Fibroblast of lung (primary cell): Measurements from ENCODE around the gene TRMT44. TPM values are rescaled to one million over a fixed set of nuclear protein-coding genes. Genes with fewer than 3 reads are reported as not detected.

Experiments
- DNase-seq, 2 donors: peaks; one replicate each; pipeline versions ENCODE4 v3.0.0 to v3.0.0-alpha.2; 2010; ENCODE audit warnings: low read depth in 2 of 2
- H2AFZ ChIP-seq: 2 replicates; pipeline ENCODE4 v1.5.1; 2012; ENCODE audit warnings: low read length, control low read depth, inconsistent platforms
- H3K27ac ChIP-seq: 2 replicates; pipeline ENCODE4 v1.5.1; 2011; ENCODE audit warnings: low read length, control low read depth; ENCODE audit not compliant: insufficient read depth
- H3K27me3 ChIP-seq: 2 replicates; pipeline ENCODE4 v1.5.1; 2011; ENCODE audit warnings: mild to moderate bottlenecking, low read length; ENCODE audit not compliant: control insufficient read depth, insufficient read depth
- H3K36me3 ChIP-seq: 2 replicates; pipeline ENCODE4 v1.5.1; 2011; ENCODE audit warnings: low read length; ENCODE audit not compliant: control insufficient read depth, insufficient read depth
- H3K4me1 ChIP-seq: 2 replicates; pipeline ENCODE4 v1.5.1; 2011; ENCODE audit warnings: low read length; ENCODE audit not compliant: control insufficient read depth, insufficient read depth; ENCODE audit errors: extremely low read depth
- H3K4me2 ChIP-seq: 2 replicates; pipeline ENCODE4 v1.5.1; 2011; ENCODE audit warnings: low read length, control low read depth; ENCODE audit not compliant: insufficient read depth; ENCODE audit errors: extremely low read depth
- H3K4me3 ChIP-seq, 4 experiments: fragments of 200-600 bp in 1 of 4; sonication (generic) in 1 of 4; replicated peaks in 1 of 4; 2 replicates each; pipeline ENCODE4 v1.5.1; 2011 to 2016; ENCODE audit warnings: low read length in 4 of 4, low read depth in 3 of 4, mild to moderate bottlenecking in 3 of 4, control low read depth in 2 of 4, inconsistent platforms in 1 of 4, mixed read lengths in 1 of 4; ENCODE audit not compliant: insufficient read depth in 1 of 4; ENCODE audit errors: control extremely low read depth in 1 of 4
- H3K79me2 ChIP-seq: 2 replicates; pipeline ENCODE4 v1.5.1; 2012; ENCODE audit warnings: mild to moderate bottlenecking, low read length, inconsistent platforms; ENCODE audit not compliant: control insufficient read depth, insufficient read depth
- H3K9ac ChIP-seq: 2 replicates; pipeline ENCODE4 v1.5.1; 2011; ENCODE audit warnings: mild to moderate bottlenecking, low read length, control low read depth; ENCODE audit not compliant: insufficient read depth
- H3K9me3 ChIP-seq: 2 replicates; pipeline ENCODE4 v1.5.1; 2012; ENCODE audit warnings: low read depth, low read length; ENCODE audit not compliant: control insufficient read depth, insufficient read depth
- H4K20me1 ChIP-seq: 2 replicates; pipeline ENCODE4 v1.5.1; 2011; ENCODE audit warnings: low read length; ENCODE audit not compliant: control insufficient read depth, insufficient read depth; ENCODE audit errors: extremely low read depth
- CTCF ChIP-seq, 2 donors: IDR thresholded peaks in 1 of 2; conservative IDR thresholded peaks in 1 of 2; 1 replicate in 1 of 2; 2 replicates in 1 of 2; pipeline ENCODE4 v1.5.1; 2011 to 2012; ENCODE audit warnings: low read length in 2 of 2, control low read depth in 1 of 2, inconsistent platforms in 1 of 2, low read depth in 1 of 2, mild to moderate bottlenecking in 1 of 2
- EZH2 ChIP-seq: IDR thresholded peaks from 2 replicates; pipeline ENCODE4 v1.5.1; 2012; ENCODE audit warnings: low read length, control low read depth, mild to moderate bottlenecking; ENCODE audit errors: missing control alignments
- polyA plus RNA-seq, 2 donors: library from polyadenylated mRNA; depleted of rRNA in 1 of 2; stranded (reverse) in 1 of 2; unstranded in 1 of 2; fragments of >200 nt; gene quantifications; 2 replicates each; pipeline ENCODE4 v1.2.1, GENCODE V29; 2011 to 2012; ENCODE audit warnings: missing spikeins in 1 of 2
- total RNA-seq: library from RNA; depleted of rRNA; stranded (reverse); fragments of >200 nt; gene quantifications from 2 replicates; pipeline ENCODE4 v1.2.1, GENCODE V29; 2014

The TRMT44 gene
- total and polyA plus RNA-seq, 2 donors (not counting 1 experiment from before 2014, with no cell fraction given): 6.5 to 14.0 TPM

- Histone ChIP-seq H3K4me2 (no peak overlapping the region), H3K27ac (no peak overlapping the region), H3K9me3 (no peaks in the 10 kb centered on the region), H3K4me3 (no peak overlapping the region), H4K20me1 (no peaks in the 10 kb centered on the region), H3K36me3 (no peaks in the 10 kb centered on the region), H3K4me1 (peaks cover 19% of the 10 kb centered on the region), H3K79me2 (no peaks in the 10 kb centered on the region), H3K27me3 (no peaks in the 10 kb centered on the region), H3K9ac (no peak overlapping the region), H2AFZ (no peak overlapping the region)
- TF ChIP-seq CTCF (conservative IDR thresholded peaks at IDR 0.05 in 1 of 2, IDR thresholded peaks at IDR 0.05 in 1 of 2; ENCODE audit: low read depth in 1 of 2, low read length in 2 of 2): no peak
- no peak for TF ChIP-seq EZH2
- no peak for DNase-seq
Measured at GRCh38 chr4:8475751-8476575, 35.4 kb downstream of the TRMT44 start.

- no peaks in the 10 kb centered on the region for H3K9me3 ChIP-seq
- H3K79me2 ChIP-seq: no peaks in the 10 kb centered on the region
- H4K20me1 ChIP-seq: no peaks in the 10 kb centered on the region
- H3K9ac ChIP-seq: no peak overlapping the region
- no peak overlapping the region for H3K4me2 ChIP-seq
- H2AFZ ChIP-seq: no peak overlapping the region
- no peak overlapping the region for H3K4me3 ChIP-seq
- peaks cover 13% of the 10 kb centered on the region for H3K4me1 ChIP-seq
- no peak for DNase-seq
- TF ChIP-seq EZH2: no peak
- no peak for TF ChIP-seq CTCF (conservative IDR thresholded peaks at IDR 0.05 in 1 of 2, IDR thresholded peaks at IDR 0.05 in 1 of 2; ENCODE audit: low read depth in 1 of 2, low read length in 2 of 2)
- no peak overlapping the region for H3K27ac ChIP-seq
- no peaks in the 10 kb centered on the region for H3K27me3 ChIP-seq
- no peaks in the 10 kb centered on the region for H3K36me3 ChIP-seq
Measured at GRCh38 chr4:8477095-8477635, 36.6 kb downstream of the TRMT44 start.

GRCh38 chr4:8477676-8478075 lies 37.1 kb downstream of the TRMT44 start:
- H4K20me1 ChIP-seq: no peaks in the 10 kb centered on the region
- peaks cover 8% of the 10 kb centered on the region for H3K4me1 ChIP-seq
- TF ChIP-seq EZH2 (no peak), CTCF (conservative IDR thresholded peaks at IDR 0.05 in 1 of 2, IDR thresholded peaks at IDR 0.05 in 1 of 2; ENCODE audit: low read depth in 1 of 2, low read length in 2 of 2) (no peak)
- no peaks in the 10 kb centered on the region for H3K27me3 ChIP-seq
- no peaks in the 10 kb centered on the region for H3K9me3 ChIP-seq
- H3K9ac ChIP-seq: no peak overlapping the region
- no peak overlapping the region for H3K4me3 ChIP-seq
- no peak for DNase-seq
- H3K79me2 ChIP-seq: no peaks in the 10 kb centered on the region
- no peaks in the 10 kb centered on the region for H3K36me3 ChIP-seq
- H3K27ac ChIP-seq: no peak overlapping the region
- H3K4me2 ChIP-seq: no peak overlapping the region
- no peak overlapping the region for H2AFZ ChIP-seq
